Central memory CD8-positive, alpha-beta T cell (primary cell): Measurements from ENCODE around the gene CEP131.
A peak's percentile ranks its signal among the peaks of the same experiment; 100 is the strongest.

ENCODE experiments used
- ATAC-seq: fragments of 150-1000 bp; cut with Tn5 transposase; replicated peaks from 2 replicates; pipeline ENCODE4 v1.10.0; 2022; ENCODE audit warnings: mild to moderate bottlenecking, moderate FRiP score, moderate number of reproducible peaks; ENCODE audit not compliant: poor library complexity, severe bottlenecking; ENCODE audit errors: extremely low read depth
- DNase-seq, 2 donors: peaks; one replicate each; pipeline ENCODE4 v3.0.0; 2021; ENCODE audit warnings: low spot score in 2 of 2
- H3K27ac Mint-ChIP-seq: one replicate; pipeline ENCODE4 v1.8.0; 2022; ENCODE audit warnings: low read depth, mild to moderate bottlenecking, moderate library complexity, mixed read lengths
- H3K27me3 Mint-ChIP-seq: one replicate; pipeline ENCODE4 v1.8.0; 2022; ENCODE audit warnings: mixed read lengths
- H3K36me3 Mint-ChIP-seq: one replicate; pipeline ENCODE4 v1.8.0; 2022; ENCODE audit warnings: mild to moderate bottlenecking, moderate library complexity, mixed read lengths; ENCODE audit not compliant: insufficient read depth
- H3K4me1 Mint-ChIP-seq: one replicate; pipeline ENCODE4 v1.8.0; 2022; ENCODE audit warnings: mixed read lengths
- H3K4me3 Mint-ChIP-seq: one replicate; pipeline ENCODE4 v1.8.0; 2022; ENCODE audit warnings: mild to moderate bottlenecking, moderate library complexity, mixed read lengths
- H3K9me3 Mint-ChIP-seq: one replicate; pipeline ENCODE4 v1.8.0; 2022; ENCODE audit warnings: mixed read lengths

Gene CEP131

GRCh38 chr17:81240761-81241160 is 18.0 kb upstream of the CEP131 start:
- Mint-ChIP-seq H3K9me3 (no peaks in the 10 kb centered on the region), H3K4me3 (peak overlapping the region; percentile 92), H3K36me3 (peaks cover 18% of the 10 kb centered on the region), H3K4me1 (peaks cover 17% of the 10 kb centered on the region), H3K27ac (no peak overlapping the region), H3K27me3 (no peaks in the 10 kb centered on the region)
- DNase-seq (no peak), ATAC-seq (no peak)

GRCh38 chr17:81239714-81240555 is 17.2 kb upstream of the CEP131 start:
- H3K4me1 Mint-ChIP-seq: peaks cover 23% of the 10 kb centered on the region
- no peak for ATAC-seq
- peak in 1 of 2 donors; percentile 20 for DNase-seq
- peaks cover 18% of the 10 kb centered on the region for H3K36me3 Mint-ChIP-seq
- peak overlapping the region; percentile 83 for H3K27ac Mint-ChIP-seq
- no peaks in the 10 kb centered on the region for H3K9me3 Mint-ChIP-seq
- no peaks in the 10 kb centered on the region for H3K27me3 Mint-ChIP-seq
- H3K4me3 Mint-ChIP-seq: peak overlapping the region; percentile 92

GRCh38 chr17:81238815-81239713 is 16.3 kb upstream of the CEP131 start, which contains the start of the genes NDUFAF8 and TEPSIN:
Gene NDUFAF8, plus strand, starts transcription at chr17:81239318. Its CDS starts 46 bp downstream, at chr17:81239364.
Gene TEPSIN, minus strand, starts transcription at chr17:81239055. Its CDS starts 22 bp downstream, at chr17:81239033.
- peak; percentile 97 for ATAC-seq
- Mint-ChIP-seq H3K27ac (peak within 1 kb of the TSS; percentile 83), H3K4me1 (peaks cover 29% of the 10 kb centered on the region), H3K4me3 (peak within 1 kb of the TSS; percentile 92), H3K9me3 (no peaks in the 10 kb centered on the region), H3K27me3 (no peaks in the 10 kb centered on the region), H3K36me3 (peaks cover 17% of the 10 kb centered on the region)
- peak; percentile 83 to 96 for DNase-seq

GRCh38 chr17:81238490-81238814 is 15.7 kb upstream of the CEP131 start:
- Mint-ChIP-seq H3K4me1 (peaks cover 29% of the 10 kb centered on the region), H3K27me3 (no peaks in the 10 kb centered on the region), H3K36me3 (peaks cover 17% of the 10 kb centered on the region), H3K4me3 (peak overlapping the region; percentile 92), H3K9me3 (no peaks in the 10 kb centered on the region), H3K27ac (no peak overlapping the region)
- ATAC-seq: no peak
- DNase-seq: no peak

- H3K4me1 Mint-ChIP-seq: peaks cover 29% of the 10 kb centered on the region
- H3K36me3 Mint-ChIP-seq: peaks cover 13% of the 10 kb centered on the region
- H3K27ac Mint-ChIP-seq: peak overlapping the region; percentile 61
- DNase-seq (no peak), ATAC-seq (no peak)
- peak overlapping the region; percentile 92 for H3K4me3 Mint-ChIP-seq
- no peaks in the 10 kb centered on the region for H3K27me3 Mint-ChIP-seq
- no peaks in the 10 kb centered on the region for H3K9me3 Mint-ChIP-seq
Observed at GRCh38 chr17:81237591-81238489, 15.1 kb upstream of the CEP131 start.

GRCh38 chr17:81236784-81237183 is 14.0 kb upstream of the CEP131 start:
- Mint-ChIP-seq H3K27me3 (no peaks in the 10 kb centered on the region), H3K36me3 (peaks cover 10% of the 10 kb centered on the region), H3K9me3 (no peaks in the 10 kb centered on the region), H3K4me3 (no peak overlapping the region), H3K4me1 (peaks cover 21% of the 10 kb centered on the region), H3K27ac (no peak overlapping the region)
- DNase-seq (no peak), ATAC-seq (no peak)

- no peaks in the 10 kb centered on the region for H3K9me3 Mint-ChIP-seq
Observed at GRCh38 chr17:81235822-81236740, 13.3 kb upstream of the CEP131 start.

GRCh38 chr17:81234940-81235821 is 12.4 kb upstream of the CEP131 start:
- ATAC-seq (no peak), DNase-seq (no peak)
- H3K4me3 Mint-ChIP-seq: peak overlapping the region; percentile 35
- H3K9me3 Mint-ChIP-seq: no peaks in the 10 kb centered on the region
- no peaks in the 10 kb centered on the region for H3K27me3 Mint-ChIP-seq
- peaks cover 24% of the 10 kb centered on the region for H3K4me1 Mint-ChIP-seq
- H3K36me3 Mint-ChIP-seq: peaks cover 17% of the 10 kb centered on the region
- no peak overlapping the region for H3K27ac Mint-ChIP-seq

More at GRCh38 chr17:81235822-81236740, 13.3 kb upstream of the CEP131 start:
- ATAC-seq (no peak), DNase-seq (no peak)
- Mint-ChIP-seq H3K4me1 (peaks cover 19% of the 10 kb centered on the region), H3K27ac (no peak overlapping the region), H3K27me3 (no peaks in the 10 kb centered on the region), H3K36me3 (peaks cover 11% of the 10 kb centered on the region), H3K4me3 (peak overlapping the region; percentile 36)

- no peak for ATAC-seq
- Mint-ChIP-seq H3K36me3 (peaks cover 21% of the 10 kb centered on the region), H3K27me3 (no peaks in the 10 kb centered on the region), H3K9me3 (no peaks in the 10 kb centered on the region), H3K27ac (no peak overlapping the region), H3K4me1 (peaks cover 22% of the 10 kb centered on the region), H3K4me3 (peak overlapping the region; percentile 35)
- DNase-seq: no peak
Observed at GRCh38 chr17:81234506-81234855, 11.7 kb upstream of the CEP131 start.

GRCh38 chr17:81233811-81234505 is 11.2 kb upstream of the CEP131 start:
- no peaks in the 10 kb centered on the region for H3K9me3 Mint-ChIP-seq
- H3K27me3 Mint-ChIP-seq: no peaks in the 10 kb centered on the region
- peaks cover 19% of the 10 kb centered on the region for H3K36me3 Mint-ChIP-seq
- ATAC-seq: no peak
- H3K27ac Mint-ChIP-seq: no peak overlapping the region
- H3K4me1 Mint-ChIP-seq: peaks cover 22% of the 10 kb centered on the region
- DNase-seq: no peak
- H3K4me3 Mint-ChIP-seq: no peak overlapping the region
